ENCODE results near the gene PTPN1. TPM values are rescaled to one million over a fixed set of nuclear protein-coding genes. Genes with fewer than 3 reads are reported as not detected.

PTPN1 gene
- total RNA-seq, 1 experiment from 2014 or later: 30.8 TPM

GRCh38 chr20:50609438-50609989 lies 99.3 kb downstream of the PTPN1 start:
- Histone ChIP-seq H3K79me2 (ENCODE audit: insufficient read depth, low read length) (no peaks in the 10 kb centered on the region), H3K23me2 (ENCODE audit: insufficient read length, low read depth, low read length, poor library complexity, severe bottlenecking) (no peaks in the 10 kb centered on the region), H3K9ac (ENCODE audit: extremely low read depth, insufficient read length, low read length) (no peak overlapping the region), H4K5ac (ENCODE audit: insufficient read length, low read depth, low read length) (no peak overlapping the region), H3K18ac (ENCODE audit: insufficient read length, low read depth, low read length) (no peak overlapping the region), H2BK20ac (ENCODE audit: low read depth, low read length, poor library complexity, severe bottlenecking) (no peak overlapping the region), H2AFZ (ENCODE audit: low read length) (no peak overlapping the region), H2AK5ac (ENCODE audit: insufficient read length, low read length) (no peak overlapping the region), H3K4me1 (ENCODE audit: insufficient read depth, low read length) (no peaks in the 10 kb centered on the region; the same call in 1 of the 2 replicates), H3K27me3 (ENCODE audit: insufficient read depth, low read length) (no peaks in the 10 kb centered on the region), H3K27ac (ENCODE audit: insufficient read length, low read depth, low read length) (no peak overlapping the region), H3K56ac (ENCODE audit: insufficient read length, low read depth, low read length) (no peak overlapping the region), H4K91ac (ENCODE audit: insufficient read length, low read depth, low read length) (no peak overlapping the region), H2BK120ac (ENCODE audit: low read depth, low read length, poor library complexity, severe bottlenecking) (no peak overlapping the region), H2BK15ac (ENCODE audit: low read depth, low read length) (no peak overlapping the region), H2BK12ac (ENCODE audit: insufficient read length, low read depth, low read length) (no peak overlapping the region), H3K9me3 (ENCODE audit: control insufficient read depth, low read depth, low read length) (no peaks in the 10 kb centered on the region), H3K4ac (ENCODE audit: low read depth, low read length) (no peak overlapping the region), H3K4me2 (ENCODE audit: insufficient read depth, insufficient read length, low read length) (no peak overlapping the region), H3T11ph (ENCODE audit: low read length) (no peak overlapping the region), H3K23ac (ENCODE audit: insufficient read length, low read depth, low read length) (no peak overlapping the region), H4K8ac (replicated peaks; ENCODE audit: insufficient read length, low read depth, low read length) (no peak overlapping the region), H3K79me1 (ENCODE audit: insufficient read depth, low read depth, low read length, poor library complexity, severe bottlenecking) (no peaks in the 10 kb centered on the region), H2BK5ac (ENCODE audit: insufficient read length, low read length) (no peak overlapping the region), H3K14ac (ENCODE audit: insufficient read depth, low read length) (no peak overlapping the region), H4K20me1 (ENCODE audit: control insufficient read depth, insufficient read depth, insufficient read length) (no peaks in the 10 kb centered on the region)
- no peak for TF ChIP-seq CTCF (conservative IDR thresholded peaks at IDR 0.05)
- no CpG with 5 or more reads among the region's 28 CpGs for WGBS (ENCODE audit: extremely low coverage, insufficient read length, low lambda C conversion rate)
- H3K27me3 Mint-ChIP-seq (ENCODE audit: low read depth): no peaks in the 10 kb centered on the region; the same call in 1 of the 2 replicates
- H3K9me3 Mint-ChIP-seq: no peaks in the 10 kb centered on the region
- H3K36me3 Mint-ChIP-seq (ENCODE audit: insufficient read depth in 1 of 3, low read depth in 3 of 3): no peaks in the 10 kb centered on the region
- H3K4me1 Mint-ChIP-seq: peaks cover 10 to 16% of the 10 kb centered on the region in 2 experiments
- no peak overlapping the region for H3K27ac Mint-ChIP-seq
- no peak overlapping the region for H3K4me3 Mint-ChIP-seq
- no peak for DNase-seq
